Fibroblast of lung (primary cell): ENCODE results near the gene TUBB1.

Experiments
- EZH2 ChIP-seq: IDR thresholded peaks from 2 replicates; pipeline ENCODE4 v1.5.1; 2012; ENCODE audit warnings: low read length, control low read depth, mild to moderate bottlenecking; ENCODE audit errors: missing control alignments
- TF ChIP-seq, protein P1 (sequence below), 2 donors: IDR thresholded peaks in 1 of 2; conservative IDR thresholded peaks in 1 of 2; 1 replicate in 1 of 2; 2 replicates in 1 of 2; pipeline ENCODE4 v1.5.1; 2011 to 2012; ENCODE audit warnings: low read length in 2 of 2, control low read depth in 1 of 2, inconsistent platforms in 1 of 2, low read depth in 1 of 2, mild to moderate bottlenecking in 1 of 2

DNA sequence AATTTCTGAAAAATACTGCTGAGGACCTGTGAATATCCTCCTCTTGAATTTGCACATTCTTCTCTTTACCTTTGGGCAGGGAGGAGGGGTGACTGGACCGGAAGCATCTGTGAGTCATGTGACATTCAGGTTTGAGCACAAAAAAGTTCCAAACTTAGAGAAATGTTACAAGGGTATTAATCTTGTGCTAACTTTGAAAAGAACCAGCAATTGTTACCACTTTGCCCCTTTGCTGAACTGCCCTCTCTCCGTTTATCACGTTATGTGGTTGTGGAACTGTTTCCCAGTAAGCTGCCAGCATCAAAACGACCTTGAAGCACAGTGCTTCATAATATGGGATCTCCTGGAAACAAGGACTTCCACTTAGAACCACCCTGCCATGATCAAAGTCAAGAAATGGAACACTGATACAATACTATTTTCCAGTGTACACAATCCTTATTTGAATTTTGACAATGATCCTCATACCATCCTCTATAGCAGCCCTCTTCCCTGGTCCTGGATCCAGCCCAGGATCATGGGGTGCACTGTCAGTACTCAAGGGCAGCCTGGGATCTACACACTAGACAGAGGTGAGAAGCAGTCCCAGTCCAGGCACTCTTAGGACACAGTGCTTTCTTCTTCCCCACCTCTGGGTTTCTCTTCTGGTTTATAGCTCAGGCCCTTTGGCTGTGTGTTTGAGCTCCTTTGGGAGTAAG lies 2.3 kb upstream of the TUBB1 start:
- TF ChIP-seq, protein P1, sequence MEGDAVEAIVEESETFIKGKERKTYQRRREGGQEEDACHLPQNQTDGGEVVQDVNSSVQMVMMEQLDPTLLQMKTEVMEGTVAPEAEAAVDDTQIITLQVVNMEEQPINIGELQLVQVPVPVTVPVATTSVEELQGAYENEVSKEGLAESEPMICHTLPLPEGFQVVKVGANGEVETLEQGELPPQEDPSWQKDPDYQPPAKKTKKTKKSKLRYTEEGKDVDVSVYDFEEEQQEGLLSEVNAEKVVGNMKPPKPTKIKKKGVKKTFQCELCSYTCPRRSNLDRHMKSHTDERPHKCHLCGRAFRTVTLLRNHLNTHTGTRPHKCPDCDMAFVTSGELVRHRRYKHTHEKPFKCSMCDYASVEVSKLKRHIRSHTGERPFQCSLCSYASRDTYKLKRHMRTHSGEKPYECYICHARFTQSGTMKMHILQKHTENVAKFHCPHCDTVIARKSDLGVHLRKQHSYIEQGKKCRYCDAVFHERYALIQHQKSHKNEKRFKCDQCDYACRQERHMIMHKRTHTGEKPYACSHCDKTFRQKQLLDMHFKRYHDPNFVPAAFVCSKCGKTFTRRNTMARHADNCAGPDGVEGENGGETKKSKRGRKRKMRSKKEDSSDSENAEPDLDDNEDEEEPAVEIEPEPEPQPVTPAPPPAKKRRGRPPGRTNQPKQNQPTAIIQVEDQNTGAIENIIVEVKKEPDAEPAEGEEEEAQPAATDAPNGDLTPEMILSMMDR (conservative IDR thresholded peaks at IDR 0.05 in 1 of 2, IDR thresholded peaks at IDR 0.05 in 1 of 2; ENCODE audit: low read depth in 1 of 2, low read length in 2 of 2), result no peak
- TF ChIP-seq EZH2, result no peak
